ENCODE results near the gene IFFO2.

DNA sequence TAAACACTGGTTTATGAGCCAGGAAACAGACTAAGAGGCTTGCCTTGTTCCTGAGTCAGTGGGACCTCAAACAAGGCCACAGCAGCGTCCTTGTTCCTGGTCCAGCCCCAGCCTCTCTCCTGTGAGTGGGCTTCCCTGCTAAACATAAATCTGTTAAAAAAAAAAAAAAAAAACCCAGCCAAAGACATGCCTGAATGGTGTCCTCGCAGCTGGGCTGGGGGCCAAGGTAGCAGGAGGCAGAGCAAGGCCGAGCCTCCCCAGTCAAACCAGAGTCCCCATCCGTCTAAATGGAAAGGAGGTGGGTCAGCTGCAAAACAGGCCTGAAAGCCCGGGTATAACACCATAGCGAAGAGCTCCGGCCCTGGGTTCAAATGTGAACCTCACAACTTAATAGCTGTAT lies 18.1 kb upstream of the IFFO2 start:
- TF ChIP-seq, protein P1, sequence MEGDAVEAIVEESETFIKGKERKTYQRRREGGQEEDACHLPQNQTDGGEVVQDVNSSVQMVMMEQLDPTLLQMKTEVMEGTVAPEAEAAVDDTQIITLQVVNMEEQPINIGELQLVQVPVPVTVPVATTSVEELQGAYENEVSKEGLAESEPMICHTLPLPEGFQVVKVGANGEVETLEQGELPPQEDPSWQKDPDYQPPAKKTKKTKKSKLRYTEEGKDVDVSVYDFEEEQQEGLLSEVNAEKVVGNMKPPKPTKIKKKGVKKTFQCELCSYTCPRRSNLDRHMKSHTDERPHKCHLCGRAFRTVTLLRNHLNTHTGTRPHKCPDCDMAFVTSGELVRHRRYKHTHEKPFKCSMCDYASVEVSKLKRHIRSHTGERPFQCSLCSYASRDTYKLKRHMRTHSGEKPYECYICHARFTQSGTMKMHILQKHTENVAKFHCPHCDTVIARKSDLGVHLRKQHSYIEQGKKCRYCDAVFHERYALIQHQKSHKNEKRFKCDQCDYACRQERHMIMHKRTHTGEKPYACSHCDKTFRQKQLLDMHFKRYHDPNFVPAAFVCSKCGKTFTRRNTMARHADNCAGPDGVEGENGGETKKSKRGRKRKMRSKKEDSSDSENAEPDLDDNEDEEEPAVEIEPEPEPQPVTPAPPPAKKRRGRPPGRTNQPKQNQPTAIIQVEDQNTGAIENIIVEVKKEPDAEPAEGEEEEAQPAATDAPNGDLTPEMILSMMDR (IDR thresholded peaks at IDR 0.05; ENCODE audit: insufficient read depth, low read depth, low read length): no peak
- TF ChIP-seq EZH2 (IDR thresholded peaks at IDR 0.05; ENCODE audit: insufficient read depth, low read length): no peak

All from astrocyte (in vitro differentiated cells and primary cell).